HG03280 (cell line): ENCODE data around the gene NUBPL.
"Not testable (repeated sequence)": the region's sequence is repeated elsewhere in the genome, so short reads cannot be mapped to it uniquely, and the experiment has no call there.

Experiments used
- ATAC-seq: cut with Tn5 transposase; IDR thresholded peaks from one replicate; pipeline ENCODE4 v1.9.1; 2021; ENCODE audit warnings: mild to moderate bottlenecking, moderate library complexity; ENCODE audit not compliant: unreplicated experiment

The NUBPL gene

GRCh38 chr14:31668348-31668747 lies 107.1 kb downstream of the NUBPL start:
- no peak for ATAC-seq

- no peak for ATAC-seq
Measured at GRCh38 chr14:31672709-31673108, 111.5 kb downstream of the NUBPL start.

- no peak for ATAC-seq
Measured at GRCh38 chr14:31677052-31677451, 115.8 kb downstream of the NUBPL start.

GRCh38 chr14:31677630-31678029 lies 116.4 kb downstream of the NUBPL start:
- no peak for ATAC-seq

- ATAC-seq: no peak
Measured at GRCh38 chr14:31678421-31679249, 117.4 kb downstream of the NUBPL start.

GRCh38 chr14:31682768-31683167 lies 121.6 kb downstream of the NUBPL start:
- ATAC-seq: no peak

- no peak for ATAC-seq
Measured at GRCh38 chr14:31687726-31688125, 126.5 kb downstream of the NUBPL start.

- ATAC-seq: no peak
Measured at GRCh38 chr14:31690056-31690455, 128.9 kb downstream of the NUBPL start.

GRCh38 chr14:31692376-31692781 lies 131.2 kb downstream of the NUBPL start:
- ATAC-seq: no peak

GRCh38 chr14:31696378-31696777 lies 135.2 kb downstream of the NUBPL start:
- ATAC-seq: no peak

- ATAC-seq: no peak
Measured at GRCh38 chr14:31699809-31700208, 138.6 kb downstream of the NUBPL start.

GRCh38 chr14:31700282-31701074 lies 139.3 kb downstream of the NUBPL start:
- ATAC-seq: no peak

GRCh38 chr14:31702130-31702529 lies 140.9 kb downstream of the NUBPL start:
- ATAC-seq: no peak

GRCh38 chr14:31703056-31703455 lies 141.9 kb downstream of the NUBPL start:
- ATAC-seq: no peak

GRCh38 chr14:31705731-31706130 lies 144.5 kb downstream of the NUBPL start:
- ATAC-seq: no peak

GRCh38 chr14:31708661-31709060 lies 147.5 kb downstream of the NUBPL start:
- not testable (repeated sequence) for ATAC-seq

GRCh38 chr14:31712244-31713127 lies 151.3 kb downstream of the NUBPL start:
- ATAC-seq: no peak

GRCh38 chr14:31716208-31716607 lies 155.0 kb downstream of the NUBPL start:
- no peak for ATAC-seq

- no peak for ATAC-seq
Measured at GRCh38 chr14:31717294-31718085, 156.3 kb downstream of the NUBPL start.

- no peak for ATAC-seq
Measured at GRCh38 chr14:31718585-31718984, 157.4 kb downstream of the NUBPL start.
